Upper lobe of left lung (tissue), 6 donors: Measurements from ENCODE around the gene ZEB1. TPM values are rescaled to one million over a fixed set of nuclear protein-coding genes. Genes with fewer than 3 reads are reported as not detected.

ENCODE experiments used
- ATAC-seq, 2 donors: fragments of 200-7000 bp; cut with Tn5 transposase; one replicate each; pipeline ENCODE4 v1.9.1; 2022; ENCODE audit warnings: mild to moderate bottlenecking in 2 of 2, moderate library complexity in 2 of 2; ENCODE audit not compliant: low FRiP score in 2 of 2
- DNase-seq, 2 donors: peaks; one replicate each; pipeline ENCODE4 v3.0.0-alpha.2; 2019 to 2020
- H3K27ac ChIP-seq, 4 donors: fragments of 200-600 bp; sonication (generic); one replicate each; pipeline ENCODE4 v1.5.1; 2016 to 2019
- H3K27me3 ChIP-seq, 4 donors: fragments of 200-600 bp; sonication (generic); one replicate each; pipeline ENCODE4 v1.5.1; 2017 to 2019
- H3K36me3 ChIP-seq, 4 donors: fragments of 200-600 bp; sonication (generic); one replicate each; pipeline ENCODE4 v1.5.1; 2016 to 2019
- H3K4me1 ChIP-seq, 4 donors: fragments of 200-600 bp; sonication (generic); one replicate each; pipeline ENCODE4 v1.5.1; 2018 to 2019
- H3K4me3 ChIP-seq, 4 donors: fragments of 200-600 bp; sonication (generic); one replicate each; pipeline ENCODE4 v1.5.1; 2017 to 2019; ENCODE audit warnings: mild to moderate bottlenecking in 2 of 4, moderate library complexity in 1 of 4
- H3K9me3 ChIP-seq, 4 donors: fragments of 200-600 bp; sonication (generic); one replicate each; pipeline ENCODE4 v1.5.1; 2018 to 2019
- CTCF ChIP-seq, 6 experiments: fragments of 450-650 bp in 4 of 6; fragments of 200-600 bp in 2 of 6; sonication (generic) in 2 of 6; IDR thresholded peaks; one replicate each; pipeline ENCODE4 v1.5.1; 2016 to 2019; ENCODE audit warnings: antibody characterized with exemption in 6 of 6
- EP300 ChIP-seq, 4 donors: sonication (generic); formaldehyde crosslinking; IDR thresholded peaks; one replicate each; pipeline ENCODE4 v1.5.1; 2017; ENCODE audit warnings: antibody characterized with exemption in 4 of 4, control low read depth in 2 of 4
- POLR2A ChIP-seq, 4 donors: fragments of 450-650 bp; IDR thresholded peaks; one replicate each; pipeline ENCODE4 v1.5.1; 2016 to 2017; ENCODE audit warnings: antibody characterized with exemption in 4 of 4, mild to moderate bottlenecking in 2 of 4
- POLR2AphosphoS5 ChIP-seq, 2 donors: sonication (generic); formaldehyde crosslinking; IDR thresholded peaks; one replicate each; pipeline ENCODE4 v1.5.1; 2017; ENCODE audit warnings: antibody characterized with exemption in 2 of 2
- WGBS, 2 donors: methylation state at CpG; one replicate each; pipeline ENCODE4 v1.1.5; 2017 to 2018; 5-methylcytosine and 5-hydroxymethylcytosine counted together
- total RNA-seq, 6 donors: library from RNA; depleted of rRNA in 4 of 6; stranded (reverse); fragments of >200 nt in 4 of 6; gene quantifications; one replicate each; pipeline versions ENCODE4 v1.1.0 to v1.2.1, GENCODE V29; 2016 to 2021
- donor health status: DM: no; HTN: no; CAD: no; lungs with moderate emphysema.
- donor health status: DM: no; HTN: yes; CAD: no; lungs with severe emphysema.

ZEB1 gene
- total RNA-seq, 6 donors from 2014 or later, result 17.8 to 46.1 (median 32.6) TPM

- H3K4me1 ChIP-seq, result no peaks in the 10 kb centered on the region
- WGBS, 2 donors, result 92 to 100% methylated on average over 1 of the region's 1 CpG
- DNase-seq (no peak), ATAC-seq (no peak)
- no peaks in the 10 kb centered on the region for H3K36me3 ChIP-seq
- H3K4me3 ChIP-seq, result no peak overlapping the region
- no peak for TF ChIP-seq POLR2A (IDR thresholded peaks at IDR 0.05)
- TF ChIP-seq EP300 (IDR thresholded peaks at IDR 0.05), result no peak
- no peak for TF ChIP-seq POLR2AphosphoS5 (IDR thresholded peaks at IDR 0.05)
- no peak for TF ChIP-seq CTCF (IDR thresholded peaks at IDR 0.05)
- no peaks in the 10 kb centered on the region for H3K9me3 ChIP-seq
- H3K27me3 ChIP-seq, result no peaks in the 10 kb centered on the region
- no peak overlapping the region for H3K27ac ChIP-seq
These were observed 27.9 kb upstream of the ZEB1 start for GRCh38 chr10:31291123-31291522.

DNA sequence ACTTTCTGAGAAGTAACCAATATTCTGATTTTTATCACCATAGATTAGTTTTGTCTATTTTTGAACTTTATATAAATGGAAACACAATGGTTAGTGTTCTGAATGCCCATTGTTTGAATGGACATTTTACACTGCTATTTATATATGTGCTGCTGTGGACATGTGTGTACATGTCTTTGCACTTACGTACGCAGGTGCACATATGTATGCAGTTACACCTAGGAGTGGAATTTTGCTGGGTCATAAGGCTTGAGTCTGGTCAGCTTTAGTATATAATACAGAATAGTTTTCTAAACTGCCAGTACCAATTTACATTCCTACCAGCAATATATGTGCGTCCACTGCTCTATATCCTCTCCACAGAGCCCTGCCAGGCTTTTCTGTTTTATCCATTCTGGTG, 24.5 kb upstream of the ZEB1 start:
- TF ChIP-seq POLR2A (IDR thresholded peaks at IDR 0.05) (no peak), EP300 (IDR thresholded peaks at IDR 0.05) (no peak), CTCF (IDR thresholded peaks at IDR 0.05) (no peak)
- H3K4me1 ChIP-seq, result no peaks in the 10 kb centered on the region
- no peaks in the 10 kb centered on the region for H3K9me3 ChIP-seq
- no peak for DNase-seq
- no peaks in the 10 kb centered on the region for H3K27me3 ChIP-seq
- no peak overlapping the region for H3K4me3 ChIP-seq
- WGBS, 2 donors, result 96 to 97% methylated on average over 3 of the region's 3 CpGs
- H3K36me3 ChIP-seq, result no peaks in the 10 kb centered on the region
- ATAC-seq, result no peak
- no peak overlapping the region for H3K27ac ChIP-seq

- Histone ChIP-seq H3K4me1 (no peaks in the 10 kb centered on the region), H3K27ac (no peak overlapping the region), H3K9me3 (no peaks in the 10 kb centered on the region), H3K36me3 (no peaks in the 10 kb centered on the region), H3K27me3 (no peaks in the 10 kb centered on the region), H3K4me3 (no peak overlapping the region)
- WGBS, 2 donors, result 68 to 76% methylated on average over 1 of the region's 1 CpG
- ATAC-seq (no peak), DNase-seq (no peak)
- TF ChIP-seq POLR2A (IDR thresholded peaks at IDR 0.05) (no peak), POLR2AphosphoS5 (IDR thresholded peaks at IDR 0.05) (no peak), EP300 (IDR thresholded peaks at IDR 0.05) (no peak), CTCF (IDR thresholded peaks at IDR 0.05) (no peak)
These were observed 22.3 kb upstream of the ZEB1 start for GRCh38 chr10:31296754-31297153.

DNA sequence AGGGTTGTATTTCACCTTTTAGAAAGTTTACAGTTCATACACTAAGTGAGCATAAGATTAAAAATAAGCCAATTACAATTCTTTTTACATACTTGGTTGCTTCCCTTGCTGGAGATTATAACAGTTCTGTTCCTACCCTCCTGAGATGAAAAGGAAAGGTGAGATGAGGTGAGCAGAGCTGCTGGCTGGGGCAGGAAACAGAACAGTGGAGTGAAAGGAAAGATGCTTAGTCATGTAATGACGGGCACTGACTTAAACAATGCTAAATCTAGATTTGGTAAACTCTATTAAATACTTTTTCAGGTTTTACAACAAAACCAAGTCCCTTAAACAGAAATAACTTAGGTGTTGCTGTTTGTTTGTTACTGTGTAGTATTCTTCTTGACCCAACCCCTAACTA, 19.9 kb upstream of the ZEB1 start:
- DNase-seq, result no peak
- peaks cover 0 to 2% (median 0%) of the 10 kb centered on the region in 4 donors for H3K4me1 ChIP-seq
- no peak for ATAC-seq
- H3K9me3 ChIP-seq, result no peaks in the 10 kb centered on the region
- TF ChIP-seq EP300 (IDR thresholded peaks at IDR 0.05), result no peak
- no peak for TF ChIP-seq CTCF (IDR thresholded peaks at IDR 0.05)
- no peak for TF ChIP-seq POLR2AphosphoS5 (IDR thresholded peaks at IDR 0.05)
- no peak for TF ChIP-seq POLR2A (IDR thresholded peaks at IDR 0.05)
- no peak overlapping the region for H3K4me3 ChIP-seq
- no peaks in the 10 kb centered on the region for H3K36me3 ChIP-seq
- no peak overlapping the region for H3K27ac ChIP-seq
- 36 to 37% methylated on average over 1 of the region's 1 CpG for WGBS, 2 donors
- no peaks in the 10 kb centered on the region for H3K27me3 ChIP-seq

DNA sequence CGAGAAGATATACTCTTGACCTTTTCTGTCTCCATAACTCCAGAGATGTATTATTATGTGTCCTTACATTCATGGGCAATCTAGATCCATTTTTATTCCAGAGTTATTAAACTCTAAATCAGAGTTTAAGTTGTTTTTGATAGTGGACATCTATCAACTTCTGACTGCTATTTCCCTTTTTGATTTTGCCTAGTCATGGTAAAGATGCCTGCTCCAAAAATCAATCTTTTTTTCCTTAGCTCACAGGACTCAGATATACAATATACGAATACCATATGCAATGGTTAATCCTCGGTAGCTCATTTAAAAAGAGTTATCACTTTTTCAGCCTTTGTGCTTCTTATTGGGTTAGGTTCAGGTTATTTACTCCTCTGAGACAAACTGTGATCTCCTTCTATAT, 15.8 kb upstream of the ZEB1 start:
- Histone ChIP-seq H3K36me3 (no peaks in the 10 kb centered on the region), H3K27me3 (no peaks in the 10 kb centered on the region), H3K4me3 (no peak overlapping the region), H3K9me3 (no peaks in the 10 kb centered on the region), H3K4me1 (peaks cover 0 to 5% (median 0%) of the 10 kb centered on the region in 4 donors), H3K27ac (no peak overlapping the region)
- ATAC-seq (no peak), DNase-seq (no peak)
- 91% methylated on average over 3 of the region's 3 CpGs for WGBS, 2 donors
- TF ChIP-seq POLR2A (IDR thresholded peaks at IDR 0.05) (no peak), POLR2AphosphoS5 (IDR thresholded peaks at IDR 0.05) (no peak), EP300 (IDR thresholded peaks at IDR 0.05) (no peak), CTCF (IDR thresholded peaks at IDR 0.05) (no peak)
